K562 (cell line): ENCODE measurements around the gene ALB. TPM values are rescaled to one million over a fixed set of nuclear protein-coding genes. Genes with fewer than 3 reads are reported as not detected.

Experiments used
- ATAC-seq: fragments of 200-7000 bp; cut with Tn5 transposase; 3 replicates; pipeline ENCODE4 v1.9.1; 2020; ENCODE audit warnings: moderate library complexity
- BruUV-seq: library from RNA; stranded (reverse); fragments of 400-500 nt; replicated peaks from 2 replicates; lab custom pipeline; 2021; lab: Mats Ljungman, UMichigan
- CTCF ChIA-PET: fragments of 300-600 bp; formaldehyde crosslinking; extraction: SDS; loops from one replicate; lab custom pipeline; 2021; ENCODE audit warnings: low intra/inter-chr PET ratio; lab: Yijun Ruan, JAX
- POLR2A ChIA-PET: fragments of 300-600, 350-650 bp; sonication (Branson Sonifier 250); formaldehyde crosslinking; extraction: SDS; loops from one replicate; lab custom pipeline; 2021; ENCODE audit warnings: antibody characterized with exemption, inconsistent platforms; lab: Yijun Ruan, JAX
- DNase-seq, 4 experiments: peaks; one replicate each; pipeline versions ENCODE4 v3.0.0 to v3.0.0-alpha.2; 2011 to 2018; ENCODE audit warnings: low spot score in 3 of 4, mixed read lengths in 3 of 4; ENCODE audit errors: extremely low read depth in 1 of 4
- FAIRE-seq: peaks from 2 replicates; lab custom pipeline; 2011; peaks lifted over from hg19 to GRCh38; lab: Jason Lieb, UNC
- H2AFZ ChIP-seq: 2 replicates; pipeline ENCODE4 v1.6.0; 2011; ENCODE audit warnings: low read depth, low read length, control low read depth, inconsistent platforms
- H3K27ac ChIP-seq: fragments of 200-600 bp; 3 replicates; pipeline ENCODE4 v1.8.0; 2011; ENCODE audit warnings: low read depth, mild to moderate bottlenecking, control low read depth, inconsistent platforms, low read length, moderate library complexity, mixed read lengths; ENCODE audit errors: extremely low read depth
- H3K27me3 ChIP-seq, 2 experiments: fragments of 300-600 bp in 1 of 2; 2 replicates in 1 of 2; 3 replicates in 1 of 2; pipeline versions ENCODE4 v1.6.0 to v1.8.0; 2011; ENCODE audit warnings: inconsistent platforms in 2 of 2, low read length in 2 of 2, mild to moderate bottlenecking in 1 of 2, mixed read lengths in 1 of 2, moderate library complexity in 1 of 2; ENCODE audit not compliant: control insufficient read depth in 2 of 2, insufficient read depth in 2 of 2
- H3K36me3 ChIP-seq: fragments of 300-600 bp; 3 replicates; pipeline ENCODE4 v1.8.0; 2011; ENCODE audit warnings: mild to moderate bottlenecking, low read length, inconsistent platforms; ENCODE audit not compliant: control insufficient read depth, insufficient read depth
- H3K4me1 ChIP-seq, 2 experiments: fragments of 200-600 bp in 1 of 2; replicated peaks in 1 of 2; 2 replicates in 1 of 2; 3 replicates in 1 of 2; pipeline versions ENCODE4 v1.5.1 to v1.8.0; 2011; ENCODE audit warnings: inconsistent platforms in 2 of 2, low read length in 2 of 2, mild to moderate bottlenecking in 1 of 2, mixed read lengths in 1 of 2, moderate library complexity in 1 of 2; ENCODE audit not compliant: control insufficient read depth in 2 of 2, insufficient read depth in 2 of 2
- H3K4me2 ChIP-seq: 2 replicates; pipeline ENCODE4 v1.6.1; 2011; ENCODE audit warnings: low read length, control low read depth, inconsistent platforms, mixed read lengths; ENCODE audit not compliant: insufficient read depth
- H3K4me3 ChIP-seq: fragments of 200-600 bp; sonication (generic), shearing (Covaris generic); 2 replicates; pipeline ENCODE4 v1.5.1; 2016; ENCODE audit warnings: control low read depth, inconsistent platforms
- H3K79me2 ChIP-seq: fragments of 200-600 bp; 3 replicates; pipeline ENCODE4 v1.8.0; 2011; ENCODE audit warnings: low read length, inconsistent platforms; ENCODE audit not compliant: control insufficient read depth, insufficient read depth
- H3K9ac ChIP-seq, 2 experiments: 2 replicates each; pipeline versions ENCODE4 v1.6.0 to v1.6.1; 2011; ENCODE audit warnings: low read depth in 2 of 2, low read length in 2 of 2, control low read depth in 1 of 2, inconsistent platforms in 1 of 2, mild to moderate bottlenecking in 1 of 2, mixed read lengths in 1 of 2; ENCODE audit not compliant: insufficient read depth in 1 of 2
- H3K9me1 ChIP-seq: one replicate; pipeline ENCODE4 v1.6.0; 2011; ENCODE audit warnings: inconsistent platforms, mild to moderate bottlenecking, low read length, moderate library complexity; ENCODE audit not compliant: control insufficient read depth, insufficient read depth
- H3K9me3 ChIP-seq: replicated peaks from 2 replicates; pipeline ENCODE4 v1.5.1; 2011; ENCODE audit warnings: low read depth, low read length, inconsistent platforms; ENCODE audit not compliant: control insufficient read depth, insufficient read depth
- H4K20me1 ChIP-seq: replicated peaks from 2 replicates; pipeline ENCODE4 v1.6.1; 2011; ENCODE audit warnings: low read length, inconsistent platforms, mixed read lengths; ENCODE audit not compliant: control insufficient read depth, insufficient read depth
- BCLAF1 ChIP-seq, 2 experiments: fragments of 450-650 bp in 1 of 2; IDR thresholded peaks; 2 replicates each; pipeline ENCODE4 v1.6.1; 2011 to 2017; ENCODE audit warnings: low read depth in 2 of 2, antibody characterized with exemption in 1 of 2, borderline replicate concordance in 1 of 2, low read length in 1 of 2, mild to moderate bottlenecking in 1 of 2, mixed read lengths in 1 of 2; ENCODE audit not compliant: control insufficient read depth in 1 of 2
- CREB5 ChIP-seq: fragments of 250-450 bp; sonication (Bioruptor Pico); IDR thresholded peaks from 2 replicates; pipeline ENCODE4 v1.5.0; 2020; ENCODE audit warnings: mild to moderate bottlenecking
- MTF1 ChIP-seq: fragments of 250-450 bp; sonication (Bioruptor Pico); IDR thresholded peaks from 2 replicates; pipeline ENCODE4 v1.9.0; 2021; ENCODE audit warnings: moderate library complexity, mild to moderate bottlenecking, inconsistent platforms, borderline replicate concordance
- NFYB ChIP-seq: IDR thresholded peaks from 2 replicates; pipeline ENCODE4 v1.6.1; 2011; ENCODE audit warnings: mild to moderate bottlenecking, moderate library complexity; ENCODE audit not compliant: insufficient read length; ENCODE audit errors: extremely low read depth
- NR2C2 ChIP-seq, 2 experiments: fragments of 200-800 bp in 1 of 2; sonication (Bioruptor generic) in 1 of 2; sonication (generic) in 1 of 2; formaldehyde crosslinking in 1 of 2; IDR thresholded peaks; 2 replicates each; pipeline versions ENCODE4 v1.6.1 to v1.8.0; 2016 to 2022; ENCODE audit warnings: mild to moderate bottlenecking in 1 of 2, missing compliant biosample characterization in 1 of 2, missing genetic modification characterization in 1 of 2, missing genetic modification reagents in 1 of 2
- SMARCA4 ChIP-seq: fragments of 450-650 bp; IDR thresholded peaks from 2 replicates; pipeline ENCODE4 v1.6.1; 2016
- SRSF1 ChIP-seq: fragments of 200-400 bp; formaldehyde crosslinking; IDR thresholded peaks from 2 replicates; pipeline ENCODE4 v1.6.1; 2017; ENCODE audit warnings: mild to moderate bottlenecking, low read depth, low read length, moderate library complexity
- WGBS: fragments of 100-300 bp; shearing (Covaris generic); methylation state at CpG from one replicate; pipeline ENCODE4 v1.1.6; 2016; ENCODE audit warnings: low coverage, mixed read lengths; ENCODE audit not compliant: insufficient coverage; ENCODE audit errors: missing lambda C conversion rate; 5-methylcytosine and 5-hydroxymethylcytosine counted together
- in situ Hi-C: fragments of 300-500 bp; cut with MboI; formaldehyde crosslinking; loops from 4 replicates; pipeline ENCODE4 v1.15.0; 2018; ENCODE audit warnings: inconsistent platforms, mixed read lengths
- intact Hi-C: fragments of 100-400 bp; cut with micrococcal nuclease; formaldehyde crosslinking; loops from 2 replicates; pipeline ENCODE4 v1.14.2; 2022
- polyA plus RNA-seq, 8 experiments: library from polyadenylated mRNA; depleted of rRNA in 4 of 8; stranded (reverse) in 5 of 8; unstranded in 3 of 8; fragments of >200 nt; fragmentation: Nextera tagmentation in 2 of 8; fragmentation: Illumina TruSeq in 1 of 8; extraction: Ambion mirVana in 2 of 8; extraction: Trizol in 1 of 8; gene quantifications; 2 replicates each; pipeline versions ENCODE4 v1.2.1 to v1.2.3, GENCODE V29; 2011 to 2014; ENCODE audit warnings: inconsistent platforms in 1 of 8, missing spikeins in 1 of 8
- total RNA-seq, 7 experiments: library from RNA; depleted of rRNA in 6 of 7; stranded (reverse); fragments of >200 nt in 6 of 7; fragmentation: Illumina TruSeq in 2 of 7; extraction: Trizol in 2 of 7; gene quantifications; 2 replicates each; pipeline versions ENCODE4 v1.2.1 to v1.2.3, GENCODE V29; 2011 to 2021; ENCODE audit warnings: low replicate concordance in 1 of 7

ALB gene
- total and polyA plus RNA-seq, 9 of the 15 experiments (the other 6 are each of a cell fraction or from before 2014, with no cell fraction given) = 0.04 to 18.5 (median 0.20) TPM; not detected in 2

- no TSS peak for BruUV-seq
- in situ Hi-C loops = no loop called here
- H3K4me2 ChIP-seq = no peak overlapping the region
Observed at GRCh38 chr4:73456177-73457022, 52.3 kb downstream of the ALB start.

GRCh38 chr4:73458184-73459047 is 54.3 kb downstream of the ALB start:
- DNase-seq (no peak), ATAC-seq (no peak), FAIRE-seq (no peak)
- WGBS = 26% methylated on average over 4 of the region's 4 CpGs
- intact Hi-C loops = no loop called here
- Histone ChIP-seq H3K4me2 (no peak overlapping the region; the same call in 1 of the 2 replicates), H3K9ac (no peak overlapping the region), H4K20me1 (no peaks in the 10 kb centered on the region), H3K79me2 (no peaks in the 10 kb centered on the region), H3K9me1 (no peaks in the 10 kb centered on the region), H3K36me3 (no peaks in the 10 kb centered on the region), H3K27ac (no peak overlapping the region), H3K27me3 (no peaks in the 10 kb centered on the region), H3K9me3 (no peaks in the 10 kb centered on the region), H3K4me1 (peaks cover 0 to 1% of the 10 kb centered on the region in 2 experiments; a peak in 2 of 5 replicates), H2AFZ (0 out of 2 replicates have a peak overlapping the region, but pooled peaks have one; percentile 27), H3K4me3 (no peak overlapping the region)
- ChIA-PET POLR2A (interaction anchor here (1.1 kb wide), 1 partner anchor 12 kb away, joined by 3 read pairs; no protein-coding TSS in a partner anchor), CTCF (no interaction called here)
- no TSS peak for BruUV-seq
- in situ Hi-C loops = no loop called here
- TF ChIP-seq BCLAF1 (IDR thresholded peaks at IDR 0.05; ENCODE audit: borderline replicate concordance in 1 of 2, control insufficient read depth in 1 of 2, low read depth in 2 of 2, low read length in 1 of 2) (no peak), NR2C2 (CRISPR knock-in tag; IDR thresholded peaks at IDR 0.05) (no peak), NR2C2 (tag; IDR thresholded peaks at IDR 0.05) (peak; percentile 23; the same call in 1 of the 2 replicates), SRSF1 (no peak), CREB5 (no peak), NFYB (no peak)

More at GRCh38 chr4:73456177-73457022, 52.3 kb downstream of the ALB start:
- Histone ChIP-seq H3K79me2 (no peaks in the 10 kb centered on the region), H3K4me1 (peaks cover 0 to 6% of the 10 kb centered on the region in 2 experiments; a peak in 2 of 5 replicates), H3K9me1 (no peaks in the 10 kb centered on the region), H2AFZ (no peak overlapping the region), H4K20me1 (no peaks in the 10 kb centered on the region), H3K27ac (no peak overlapping the region), H3K9ac (no peak overlapping the region), H3K9me3 (no peaks in the 10 kb centered on the region), H3K4me3 (no peak overlapping the region), H3K36me3 (no peaks in the 10 kb centered on the region), H3K27me3 (no peaks in the 10 kb centered on the region)
- no peak for ATAC-seq
- POLR2A ChIA-PET = no interaction called here
- DNase-seq = no peak
- 45% methylated on average over 5 of the region's 5 CpGs for WGBS
- TF ChIP-seq SMARCA4 (no peak), MTF1 (CRISPR knock-in tag) (no peak)
- no peak for FAIRE-seq
- CTCF ChIA-PET = no interaction called here
- intact Hi-C loops = no loop called here
